HepG2 (cell line): ENCODE measurements around the gene C14orf119. TPM values are rescaled to one million over a fixed set of nuclear protein-coding genes. Genes with fewer than 3 reads are reported as not detected.

Source experiments
- BRF2 ChIP-seq: sonication (generic); formaldehyde crosslinking; IDR thresholded peaks from 2 replicates; pipeline ENCODE4 v1.8.1; 2022; ENCODE audit warnings: mild to moderate bottlenecking, missing genetic modification reagents
- E2F2 ChIP-seq: sonication (generic); formaldehyde crosslinking; IDR thresholded peaks from 2 replicates; pipeline ENCODE4 v1.4.0; 2020; ENCODE audit warnings: missing genetic modification reagents, borderline replicate concordance
- ELF1 ChIP-seq: sonication (generic); formaldehyde crosslinking; IDR thresholded peaks from 2 replicates; pipeline ENCODE4 v1.4.0; 2020; ENCODE audit warnings: missing genetic modification reagents
- ESRRA ChIP-seq: sonication (generic); formaldehyde crosslinking; IDR thresholded peaks from 2 replicates; pipeline ENCODE4 v1.5.1; 2020; ENCODE audit warnings: mild to moderate bottlenecking, low read depth, missing genetic modification reagents
- GABPB1 ChIP-seq: IDR thresholded peaks from 2 replicates; pipeline ENCODE4 v1.6.1; 2016; ENCODE audit warnings: mild to moderate bottlenecking, missing genetic modification reagents, moderate library complexity, missing compliant biosample characterization
- RXRB ChIP-seq: IDR thresholded peaks from 2 replicates; pipeline ENCODE4 v1.6.1; 2016; ENCODE audit warnings: borderline replicate concordance, missing genetic modification reagents, missing compliant biosample characterization
- SAFB2 ChIP-seq: sonication (generic); formaldehyde crosslinking; IDR thresholded peaks from 2 replicates; pipeline ENCODE4 v1.5.1; 2020; ENCODE audit warnings: missing genetic modification reagents, low read depth, mild to moderate bottlenecking, borderline replicate concordance
- TEAD3 ChIP-seq: optimal IDR thresholded peaks from 2 replicates; pipeline ENCODE3; 2016; ENCODE audit warnings: borderline replicate concordance
- TFAP4 ChIP-seq: sonication (generic); IDR thresholded peaks from 2 replicates; pipeline ENCODE4 v1.6.1; 2016; ENCODE audit warnings: low read depth, borderline replicate concordance
- ZNF124 ChIP-seq: sonication (generic); formaldehyde crosslinking; IDR thresholded peaks from 2 replicates; pipeline ENCODE4 v1.4.0; 2020; ENCODE audit warnings: missing genetic modification reagents
- ZNF20 ChIP-seq: sonication (generic); formaldehyde crosslinking; IDR thresholded peaks from 2 replicates; pipeline ENCODE4 v1.4.0; 2020; ENCODE audit warnings: mild to moderate bottlenecking, moderate library complexity, missing genetic modification reagents
- ZNF646 ChIP-seq: sonication (generic); formaldehyde crosslinking; IDR thresholded peaks from 2 replicates; pipeline ENCODE4 v1.9.0; 2021; ENCODE audit warnings: mild to moderate bottlenecking, missing genetic modification reagents
- ZSCAN9 ChIP-seq: IDR thresholded peaks from 2 replicates; pipeline ENCODE4 v1.6.1; 2016; ENCODE audit warnings: borderline replicate concordance
- polyA plus RNA-seq, 8 experiments: library from polyadenylated mRNA; depleted of rRNA in 3 of 8; stranded (reverse) in 7 of 8; unstranded in 1 of 8; fragments of >200 nt; fragmentation: Illumina TruSeq in 4 of 8; extraction: Trizol in 4 of 8; gene quantifications; 2 replicates each; pipeline versions ENCODE4 v1.2.1 to v1.2.3, GENCODE V29; 2011 to 2016; ENCODE audit warnings: low read depth in 4 of 8, missing spikeins in 1 of 8, mixed read lengths in 1 of 8; ENCODE audit not compliant: insufficient read depth in 1 of 8
- total RNA-seq, 5 experiments: library from RNA; depleted of rRNA; stranded (reverse); fragments of >200 nt; fragmentation: Illumina TruSeq; extraction: Trizol; gene quantifications; 2 replicates each; pipeline ENCODE4 v1.2.3, GENCODE V29; 2016; ENCODE audit warnings: low read depth in 1 of 5
- TF ChIP-seq, protein P1 (sequence below): sonication (generic); formaldehyde crosslinking; conservative IDR thresholded peaks from 2 replicates; pipeline ENCODE4 v1.4.0; 2020; ENCODE audit warnings: missing genetic modification reagents
- TF ChIP-seq, protein P2 (sequence below): sonication (generic); formaldehyde crosslinking; IDR thresholded peaks from 2 replicates; pipeline ENCODE4 v1.9.0; 2021; ENCODE audit warnings: missing genetic modification reagents, mild to moderate bottlenecking, borderline replicate concordance

C14orf119 gene
- total and polyA plus RNA-seq, 2 of the 13 experiments (the other 11 are each of a cell fraction or from before 2014, with no cell fraction given), result 117 to 206 TPM

DNA sequence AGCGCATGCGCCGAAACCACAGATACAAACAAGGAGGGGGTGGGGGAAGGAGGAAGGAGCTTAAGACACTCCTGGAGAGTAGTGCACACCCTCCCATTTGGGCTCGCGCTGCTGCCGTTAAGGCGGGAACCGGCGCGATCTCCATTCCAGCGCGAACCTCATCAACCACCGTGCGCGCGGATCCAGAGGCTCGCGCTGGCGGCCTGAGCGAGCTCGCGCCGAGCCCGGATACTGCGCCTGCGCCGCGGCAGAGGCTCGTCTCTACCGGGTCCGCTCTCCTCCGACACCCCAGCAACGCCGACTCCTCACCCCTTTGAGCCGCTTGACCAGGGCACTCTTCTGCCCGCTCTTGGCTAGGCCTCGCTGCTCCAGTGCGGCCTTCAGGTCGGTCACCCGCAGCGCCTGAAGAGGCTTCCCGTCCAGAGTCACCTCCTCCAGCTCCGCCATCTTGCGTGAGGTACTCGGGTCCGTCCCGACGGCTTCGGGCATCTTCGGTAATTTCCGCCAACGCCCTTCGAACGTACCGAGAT lies 574 bp upstream of the C14orf119 start, which contains the start of gene ACIN1 (continued):
- TF ChIP-seq ZNF646 (CRISPR knock-in tag), result 0 out of 2 replicates have a peak, but pooled peaks have one; percentile 43
- TF ChIP-seq ESRRA (CRISPR knock-in tag), result peak; percentile 92
- peak; percentile 99 for TF ChIP-seq SAFB2
- TF ChIP-seq GABPB1 (CRISPR knock-in tag), result peak; percentile 86
- peak; percentile 41 for TF ChIP-seq TEAD3
- TF ChIP-seq ZSCAN9 (CRISPR knock-in tag), result peak; percentile 72; the same call in 1 of the 2 replicates
- TF ChIP-seq E2F2 (CRISPR knock-in tag), result peak; percentile 96; the same call in 1 of the 2 replicates
- TF ChIP-seq, protein P1, sequence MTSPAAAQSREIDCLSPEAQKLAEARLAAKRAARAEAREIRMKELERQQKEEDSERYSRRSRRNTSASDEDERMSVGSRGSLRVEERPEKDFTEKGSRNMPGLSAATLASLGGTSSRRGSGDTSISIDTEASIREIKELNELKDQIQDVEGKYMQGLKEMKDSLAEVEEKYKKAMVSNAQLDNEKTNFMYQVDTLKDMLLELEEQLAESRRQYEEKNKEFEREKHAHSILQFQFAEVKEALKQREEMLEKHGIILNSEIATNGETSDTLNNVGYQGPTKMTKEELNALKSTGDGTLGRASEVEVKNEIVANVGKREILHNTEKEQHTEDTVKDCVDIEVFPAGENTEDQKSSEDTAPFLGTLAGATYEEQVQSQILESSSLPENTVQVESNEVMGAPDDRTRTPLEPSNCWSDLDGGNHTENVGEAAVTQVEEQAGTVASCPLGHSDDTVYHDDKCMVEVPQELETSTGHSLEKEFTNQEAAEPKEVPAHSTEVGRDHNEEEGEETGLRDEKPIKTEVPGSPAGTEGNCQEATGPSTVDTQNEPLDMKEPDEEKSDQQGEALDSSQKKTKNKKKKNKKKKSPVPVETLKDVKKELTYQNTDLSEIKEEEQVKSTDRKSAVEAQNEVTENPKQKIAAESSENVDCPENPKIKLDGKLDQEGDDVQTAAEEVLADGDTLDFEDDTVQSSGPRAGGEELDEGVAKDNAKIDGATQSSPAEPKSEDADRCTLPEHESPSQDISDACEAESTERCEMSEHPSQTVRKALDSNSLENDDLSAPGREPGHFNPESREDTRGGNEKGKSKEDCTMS (CRISPR knock-in tag), result peak; percentile 65
- TF ChIP-seq, protein P2, sequence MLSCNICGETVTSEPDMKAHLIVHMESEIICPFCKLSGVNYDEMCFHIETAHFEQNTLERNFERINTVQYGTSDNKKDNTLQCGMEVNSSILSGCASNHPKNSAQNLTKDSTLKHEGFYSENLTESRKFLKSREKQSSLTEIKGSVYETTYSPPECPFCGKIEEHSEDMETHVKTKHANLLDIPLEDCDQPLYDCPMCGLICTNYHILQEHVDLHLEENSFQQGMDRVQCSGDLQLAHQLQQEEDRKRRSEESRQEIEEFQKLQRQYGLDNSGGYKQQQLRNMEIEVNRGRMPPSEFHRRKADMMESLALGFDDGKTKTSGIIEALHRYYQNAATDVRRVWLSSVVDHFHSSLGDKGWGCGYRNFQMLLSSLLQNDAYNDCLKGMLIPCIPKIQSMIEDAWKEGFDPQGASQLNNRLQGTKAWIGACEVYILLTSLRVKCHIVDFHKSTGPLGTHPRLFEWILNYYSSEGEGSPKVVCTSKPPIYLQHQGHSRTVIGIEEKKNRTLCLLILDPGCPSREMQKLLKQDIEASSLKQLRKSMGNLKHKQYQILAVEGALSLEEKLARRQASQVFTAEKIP (CRISPR knock-in tag), result no peak
- peak; percentile 84; the same call in 1 of the 2 replicates for TF ChIP-seq ZNF20 (CRISPR knock-in tag)
- peak; percentile 69; the same call in 1 of the 2 replicates for TF ChIP-seq RXRB (CRISPR knock-in tag)
- TF ChIP-seq ZNF124, result peak; percentile 92
- TF ChIP-seq TFAP4, result no peak
- TF ChIP-seq ELF1 (CRISPR knock-in tag), result no peak
- TF ChIP-seq BRF2, result no peak
